Spleen (tissue), 11 donors: ENCODE data around the gene IGFBP3. TPM values are rescaled to one million over a fixed set of nuclear protein-coding genes. Genes with fewer than 3 reads are reported as not detected.

Source experiments
- DNase-seq: peaks from one replicate; pipeline ENCODE4 v3.0.0-alpha.2; 2020
- H3K27ac ChIP-seq, 8 donors: fragments of 200-600 bp; sonication (generic) in 7 of 8; 1 replicate in 4 of 8; 2 replicates in 4 of 8; pipeline versions ENCODE4 v1.5.0 to v1.8.0; 2016 to 2021; ENCODE audit warnings: inconsistent platforms in 4 of 8, mild to moderate bottlenecking in 4 of 8, moderate library complexity in 1 of 8
- H3K27me3 ChIP-seq, 7 donors: fragments of 200-600 bp; sonication (generic) in 6 of 7; replicated peaks in 1 of 7; 1 replicate in 4 of 7; 2 replicates in 3 of 7; pipeline versions ENCODE4 v1.5.0 to v1.8.0; 2016 to 2021; ENCODE audit warnings: inconsistent platforms in 3 of 7, mild to moderate bottlenecking in 1 of 7
- H3K36me3 ChIP-seq, 6 donors: fragments of 200-600 bp; sonication (generic) in 5 of 6; 1 replicate in 4 of 6; 2 replicates in 2 of 6; pipeline versions ENCODE4 v1.5.0 to v1.8.0; 2016 to 2021; ENCODE audit warnings: inconsistent platforms in 2 of 6
- H3K4me1 ChIP-seq, 6 donors: fragments of 200-600 bp; sonication (generic) in 5 of 6; 1 replicate in 3 of 6; 2 replicates in 3 of 6; pipeline versions ENCODE4 v1.5.0 to v1.8.0; 2016 to 2021; ENCODE audit warnings: inconsistent platforms in 3 of 6
- H3K4me3 ChIP-seq, 8 donors: fragments of 200-600 bp; sonication (generic) in 7 of 8; 1 replicate in 4 of 8; 2 replicates in 4 of 8; pipeline versions ENCODE4 v1.5.0 to v1.8.0; 2016 to 2021; ENCODE audit warnings: inconsistent platforms in 4 of 8, mild to moderate bottlenecking in 4 of 8, moderate library complexity in 2 of 8
- H3K9me3 ChIP-seq, 8 donors: fragments of 200-600 bp; sonication (generic) in 7 of 8; 1 replicate in 4 of 8; 2 replicates in 4 of 8; pipeline versions ENCODE4 v1.5.0 to v1.8.0; 2016 to 2021; ENCODE audit warnings: inconsistent platforms in 4 of 8
- CTCF ChIP-seq, 11 experiments: fragments of 200-600 bp in 7 of 11; fragments of 450-650 bp in 4 of 11; sonication (generic) in 4 of 11; IDR thresholded peaks in 8 of 11; conservative IDR thresholded peaks in 3 of 11; 1 replicate in 7 of 11; 2 replicates in 4 of 11; pipeline versions ENCODE4 v1.4.0 to v1.8.0; 2016 to 2021; ENCODE audit warnings: antibody characterized with exemption in 11 of 11, inconsistent platforms in 4 of 11, mild to moderate bottlenecking in 1 of 11
- POLR2AphosphoS5 ChIP-seq, 3 donors: sonication (generic); formaldehyde crosslinking; IDR thresholded peaks; one replicate each; pipeline ENCODE4 v1.5.1; 2017; ENCODE audit warnings: antibody characterized with exemption in 3 of 3
- WGBS, 5 donors: extraction: QIAGEN DNeasy Blood & Tissue Kit in 3 of 5; methylation state at CpG; one replicate each; pipeline versions ENCODE4 v1.1.5 to v1.1.7; 2013 to 2018; 5-methylcytosine and 5-hydroxymethylcytosine counted together
- intact Hi-C: fragments of 100-400 bp; cut with DNase I; formaldehyde crosslinking; loops from one replicate; pipeline ENCODE4 v1.15.0; 2023; ENCODE audit warnings: low total_unique reads
- polyA plus RNA-seq, 3 donors: library from polyadenylated mRNA; stranded (reverse); fragments of 200-250 nt; gene quantifications; one replicate each; pipeline ENCODE4 v1.2.1, GENCODE V29; 2013
- total RNA-seq, 7 donors: library from RNA; depleted of rRNA in 3 of 7; stranded (reverse); fragments of >200 nt in 3 of 7; fragmentation: NEBNext Ultra II Directional in 4 of 7; extraction: Animal tissue kit (Norgen Biotek cat#: 25700) in 4 of 7; gene quantifications; one replicate each; pipeline versions ENCODE4 v1.1.0 to v1.2.1, GENCODE V29; 2016 to 2021
- donor health status: healthy with polysubstance abuse.
- donor health status: DM: no; HTN: no; CAD: no; lungs with moderate emphysema.
- donor health status: DM: no; HTN: no; CAD: no.
- donor health status: Bipolar disorder and iron deficiency.
- donor health status: healthy.
- donor health status: DM: no; HTN: no; CAD: no.
- donor health status: DM: yes; HTN: yes; CAD: no.

The IGFBP3 gene
- total and polyA plus RNA-seq, 10 donors, result 27.2 to 165 (median 79.8) TPM

- WGBS, 5 donors, result 76 to 85% (median 84%) methylated on average over 12 to 13 of the region's 13 CpGs
Measured at GRCh38 chr7:45865594-45866410, 55.3 kb downstream of the IGFBP3 start.

GRCh38 chr7:45863715-45864114 lies 57.4 kb downstream of the IGFBP3 start:
- no peak for TF ChIP-seq POLR2AphosphoS5 (IDR thresholded peaks at IDR 0.05)
- H3K27me3 ChIP-seq, result peaks cover 0 to 33% (median 0%) of the 10 kb centered on the region in 7 donors
- peaks cover 0 to 6% (median 0%) of the 10 kb centered on the region in 8 donors for H3K9me3 ChIP-seq
- WGBS, 5 donors, result 69 to 85% (median 79%) methylated on average over 9 of the region's 9 CpGs
- H3K4me1 ChIP-seq, result no peaks in the 10 kb centered on the region
- H3K36me3 ChIP-seq, result no peaks in the 10 kb centered on the region
- H3K4me3 ChIP-seq, result no peak overlapping the region
- DNase-seq, result no peak
- intact Hi-C loops, result no loop called here
- H3K27ac ChIP-seq, result no peak overlapping the region

More at GRCh38 chr7:45865594-45866410, 55.3 kb downstream of the IGFBP3 start:
- Histone ChIP-seq H3K36me3 (no peaks in the 10 kb centered on the region), H3K9me3 (peaks cover 0 to 6% (median 0%) of the 10 kb centered on the region in 8 donors), H3K4me1 (no peaks in the 10 kb centered on the region), H3K27ac (no peak overlapping the region), H3K4me3 (no peak overlapping the region), H3K27me3 (peaks cover 0 to 38% (median 0%) of the 10 kb centered on the region in 7 donors)
- no peak for DNase-seq
- no peak for TF ChIP-seq CTCF (IDR thresholded peaks at IDR 0.05 in 8 of 11, conservative IDR thresholded peaks at IDR 0.05 in 3 of 11)
- no peak for TF ChIP-seq POLR2AphosphoS5 (IDR thresholded peaks at IDR 0.05)
- intact Hi-C loops, result no loop called here

Other genes with a start within 250 kb of the IGFBP3 start
- not detected for gene CCDC201, start 48.2 kb downstream of the IGFBP3 start, total RNA-seq
- not detected for gene CCDC201, start 48.2 kb downstream of the IGFBP3 start, polyA plus RNA-seq
- gene IGFBP1, start 32.8 kb downstream of the IGFBP3 start, total RNA-seq, result under 1 TPM in 1 of 7 donors, not detected in 6; 0.72 TPM
- under 1 TPM in 1 of 3 donors, not detected in 2; 0.09 TPM for gene IGFBP1, start 32.8 kb downstream of the IGFBP3 start, polyA plus RNA-seq